ENCODE results near the gene UBQLN4. TPM values are rescaled to one million over a fixed set of nuclear protein-coding genes. Genes with fewer than 3 reads are reported as not detected.

Gene UBQLN4
- total and polyA plus RNA-seq, 2 of the 4 experiments (the other 2 are of a cell fraction): 8.8 to 21.6 TPM

GRCh38 chr1:156020293-156021092 is 33.1 kb downstream of the UBQLN4 start, which contains the start of gene SSR2:
SSR2 (minus strand) TSS chr1:156020951; CDS start chr1:156020167, 784 bp downstream.
- Histone ChIP-seq H4K5ac (ENCODE audit: low read depth, low read length) (no peak within 1 kb of the TSS), H3K36me3 (ENCODE audit: control insufficient read depth, insufficient read depth, low read length) (peaks cover 16% of the 10 kb centered on the region), H3K27ac (ENCODE audit: insufficient read depth, low read length) (peak within 1 kb of the TSS; percentile 84), H3K27me3 (ENCODE audit: control insufficient read depth, insufficient read depth, low read length) (no peaks in the 10 kb centered on the region), H2BK20ac (ENCODE audit: low read depth, low read length) (no peak within 1 kb of the TSS), H3K4me1 (ENCODE audit: control insufficient read depth, insufficient read depth, low read length) (0 out of 2 replicates have a peak, but pooled peaks cover 1% of the 10 kb centered on the region), H2BK120ac (ENCODE audit: low read depth, low read length) (no peak within 1 kb of the TSS), H3K18ac (ENCODE audit: low read depth, low read length) (no peak within 1 kb of the TSS), H3K9me1 (ENCODE audit: insufficient read depth, low read length) (peaks cover 3% of the 10 kb centered on the region; the same call in 1 of the 2 replicates), H2AFZ (replicated peaks; ENCODE audit: low read length, poor library complexity) (peak within 1 kb of the TSS; percentile 87), H2AK9ac (replicated peaks; ENCODE audit: low read depth, low read length, poor library complexity) (peak within 1 kb of the TSS; percentile 83), H3K79me1 (ENCODE audit: low read depth in 1 of 2, low read length in 2 of 2) (peaks cover 10 to 30% of the 10 kb centered on the region in 2 experiments), H4K20me1 (ENCODE audit: insufficient read depth, low read length) (no peaks in the 10 kb centered on the region), H3K9ac (ENCODE audit: low read depth, low read length) (peak within 1 kb of the TSS; percentile 70), H3K4ac (ENCODE audit: low read depth, low read length) (peak within 1 kb of the TSS; percentile 94), H4K91ac (ENCODE audit: insufficient read depth, low read depth, low read length) (peak within 1 kb of the TSS; percentile 86), H2AK5ac (ENCODE audit: low read depth, low read length) (peak within 1 kb of the TSS; percentile 92), H3K9me3 (ENCODE audit: control insufficient read depth, insufficient read depth, low read length) (no peaks in the 10 kb centered on the region), H2BK5ac (ENCODE audit: low read depth, low read length, poor library complexity, severe bottlenecking) (peak within 1 kb of the TSS; percentile 85), H3K23ac (ENCODE audit: low read depth, low read length) (peak within 1 kb of the TSS; percentile 70; the same call in 1 of the 2 replicates), H3K14ac (replicated peaks; ENCODE audit: low read depth, low read length) (peak within 1 kb of the TSS; percentile 88), H4K8ac (ENCODE audit: low read depth in 2 of 2, low read length in 2 of 2) (peak within 1 kb of the TSS; percentile 7 to 90; a peak in 3 of 4 replicates), H3K4me3 (ENCODE audit: insufficient read depth, low read depth, low read length) (peak within 1 kb of the TSS; percentile 63), H3K56ac (ENCODE audit: extremely low read depth, insufficient read depth, low read length) (no peak within 1 kb of the TSS; the same call in 1 of the 2 replicates), H3K4me2 (ENCODE audit: low read depth, low read length) (peak within 1 kb of the TSS; percentile 78), H2BK15ac (ENCODE audit: low read depth, low read length) (no peak within 1 kb of the TSS)
- dilution Hi-C loops (cut with HindIII; ENCODE audit: low sequenced_read_pairs, unreplicated experiment) (no loop called here), intact Hi-C loops (cut with micrococcal nuclease) (no loop called here), in situ Hi-C loops (cut with MboI; ENCODE audit: low sequenced_read_pairs) (no loop called here)
- DNase-seq (peak; percentile 92), ATAC-seq (ENCODE audit: low read depth) (peak; percentile 95)
- WGBS, 2 experiments (ENCODE audit: extremely low coverage in 2 of 2, insufficient read length in 1 of 2): 1% methylated on average over 18 of the region's 45 CpGs; no CpG with 5 or more reads in 1 of the 2 experiments
- ChIA-PET POLR2A (ENCODE audit: unreplicated experiment) (interaction anchor here (0.6 kb wide), 1 partner anchor 14 kb away, joined by 6 read pairs; no protein-coding TSS in a partner anchor), CTCF (interaction anchor here (0.6 to 1.0 kb wide), 2 partner anchors 31 to 531 kb away, joined by 3 to 5 read pairs; no protein-coding TSS in a partner anchor)
- TF ChIP-seq POLR2A (IDR thresholded peaks at IDR 0.05; ENCODE audit: low read depth, low read length) (peak; percentile 87), SMC3 (IDR thresholded peaks at IDR 0.05; ENCODE audit: low read depth, low read length) (no peak), MXI1 (IDR thresholded peaks at IDR 0.05; ENCODE audit: borderline replicate concordance, low read depth, low read length) (peak; percentile 71; the same call in 1 of the 2 replicates)
- BruUV-seq (replicated peaks): no TSS peak
